Activated T-cell treated with anti-CD3 and anti-CD28 coated beads, Interleukin-2, amount 50 U/mL, for 48 hours (primary cell): ENCODE results near the gene PYHIN1.
"Not testable (repeated sequence)": the region's sequence is repeated elsewhere in the genome, so short reads cannot be mapped to it uniquely, and the experiment has no call there.

ENCODE experiments used
- DNase-seq, 2 experiments: peaks; one replicate each; pipeline ENCODE4 v3.0.0-alpha.2; 2020

The PYHIN1 gene

GRCh38 chr1:158983235-158983634 lies 51.9 kb downstream of the PYHIN1 start:
- DNase-seq: no peak

GRCh38 chr1:158984386-158984785 lies 53.0 kb downstream of the PYHIN1 start:
- no peak for DNase-seq

GRCh38 chr1:158989424-158989823 lies 58.1 kb downstream of the PYHIN1 start:
- no peak for DNase-seq

GRCh38 chr1:158992787-158993312 lies 61.5 kb downstream of the PYHIN1 start:
- no peak for DNase-seq

- DNase-seq: no peak
Observed at GRCh38 chr1:158996998-158997397, 65.6 kb downstream of the PYHIN1 start.

- no peak for DNase-seq
Observed at GRCh38 chr1:158998037-158998780, 66.9 kb downstream of the PYHIN1 start.

GRCh38 chr1:158998781-158999161 lies 67.4 kb downstream of the PYHIN1 start:
- DNase-seq: no peak

GRCh38 chr1:158999316-159000069 lies 68.1 kb downstream of the PYHIN1 start:
- no peak for DNase-seq

GRCh38 chr1:159000070-159000409 lies 68.7 kb downstream of the PYHIN1 start:
- no peak for DNase-seq

- DNase-seq: no peak
Observed at GRCh38 chr1:159000625-159001024, 69.3 kb downstream of the PYHIN1 start.

GRCh38 chr1:159005161-159005560 lies 73.8 kb downstream of the PYHIN1 start:
- no peak for DNase-seq

- DNase-seq: no peak
Observed at GRCh38 chr1:159005676-159006075, 74.3 kb downstream of the PYHIN1 start.

- not testable (repeated sequence) for DNase-seq
Observed at GRCh38 chr1:159006210-159006807, 75.0 kb downstream of the PYHIN1 start.

GRCh38 chr1:159007726-159008125 lies 76.4 kb downstream of the PYHIN1 start:
- no peak for DNase-seq

- peak; percentile 63 to 68 for DNase-seq
Observed at GRCh38 chr1:159008744-159009188, 77.4 kb downstream of the PYHIN1 start.

GRCh38 chr1:159009287-159009686 lies 77.9 kb downstream of the PYHIN1 start:
- no peak for DNase-seq

- peak in 1 of 2 experiments; percentile 58 for DNase-seq
Observed at GRCh38 chr1:159009704-159010361, 78.5 kb downstream of the PYHIN1 start, which contains the start of gene IFI16. Gene IFI16, plus strand, starts transcription at chr1:159009907. Its CDS starts 4,774 bp downstream, at chr1:159014681.

GRCh38 chr1:159010391-159010790 lies 79.0 kb downstream of the PYHIN1 start:
- DNase-seq: no peak

GRCh38 chr1:159011001-159011400 lies 79.6 kb downstream of the PYHIN1 start:
- peak; percentile 64 to 65 for DNase-seq

GRCh38 chr1:159011751-159012150 lies 80.4 kb downstream of the PYHIN1 start:
- no peak for DNase-seq

GRCh38 chr1:159012495-159012894 lies 81.1 kb downstream of the PYHIN1 start:
- peak; percentile 70 to 72 for DNase-seq

GRCh38 chr1:159014003-159014571 lies 82.7 kb downstream of the PYHIN1 start:
- peak in 1 of 2 experiments; percentile 53 for DNase-seq

GRCh38 chr1:159014851-159015250 lies 83.5 kb downstream of the PYHIN1 start:
- no peak for DNase-seq
